Endothelial cell (in vitro differentiated cells): ENCODE measurements around the gene FARS2. TPM values are rescaled to one million over a fixed set of nuclear protein-coding genes. Genes with fewer than 3 reads are reported as not detected.

Experiments used
- DNase-seq: peaks from one replicate; pipeline ENCODE4 v3.0.0; 2021; ENCODE audit warnings: low spot score
- H3K27ac Mint-ChIP-seq: one replicate; pipeline ENCODE4 v1.8.0; 2021; ENCODE audit warnings: mixed read lengths, inconsistent platforms; ENCODE audit not compliant: unreplicated experiment
- H3K27me3 Mint-ChIP-seq: one replicate; pipeline ENCODE4 v1.8.0; 2021; ENCODE audit warnings: mild to moderate bottlenecking, moderate library complexity, mixed read lengths, inconsistent platforms; ENCODE audit not compliant: unreplicated experiment
- H3K36me3 Mint-ChIP-seq: one replicate; pipeline ENCODE4 v1.8.0; 2021; ENCODE audit warnings: mild to moderate bottlenecking, low read depth, mixed read lengths, inconsistent platforms; ENCODE audit not compliant: unreplicated experiment
- H3K4me1 Mint-ChIP-seq: one replicate; pipeline ENCODE4 v1.8.0; 2021; ENCODE audit warnings: mild to moderate bottlenecking, mixed read lengths, inconsistent platforms; ENCODE audit not compliant: unreplicated experiment
- H3K4me3 Mint-ChIP-seq: one replicate; pipeline ENCODE4 v1.8.0; 2021; ENCODE audit warnings: mild to moderate bottlenecking, mixed read lengths, inconsistent platforms; ENCODE audit not compliant: unreplicated experiment
- H3K9me3 Mint-ChIP-seq: one replicate; pipeline ENCODE4 v1.8.0; 2021; ENCODE audit warnings: mixed read lengths, inconsistent platforms; ENCODE audit not compliant: unreplicated experiment
- CTCF ChIP-seq: fragments of 200-600 bp; sonication (generic); IDR thresholded peaks from one replicate; pipeline ENCODE4 v1.5.0; 2021; ENCODE audit warnings: antibody characterized with exemption; ENCODE audit not compliant: unreplicated experiment
- total RNA-seq: library from RNA; stranded (reverse); fragmentation: NEBNext Ultra II Directional; extraction: Animal tissue kit (Norgen Biotek cat#: 25700); gene quantifications from one replicate; pipeline ENCODE4 v1.2.1, GENCODE V29; 2021; ENCODE audit not compliant: unreplicated experiment

The FARS2 gene
- total RNA-seq, 1 donor from 2014 or later: 17.8 TPM

GRCh38 chr6:5439749-5440148 is 178.4 kb downstream of the FARS2 start:
- Mint-ChIP-seq H3K4me1 (peaks cover 21% of the 10 kb centered on the region), H3K9me3 (no peaks in the 10 kb centered on the region), H3K27me3 (peaks cover 2% of the 10 kb centered on the region), H3K27ac (no peak overlapping the region), H3K36me3 (no peaks in the 10 kb centered on the region), H3K4me3 (no peak overlapping the region)
- TF ChIP-seq CTCF: no peak
- DNase-seq: no peak

GRCh38 chr6:5442319-5442718 is 181.0 kb downstream of the FARS2 start:
- Mint-ChIP-seq H3K27me3 (peaks cover 4% of the 10 kb centered on the region), H3K4me3 (no peak overlapping the region), H3K36me3 (no peaks in the 10 kb centered on the region)

DNA sequence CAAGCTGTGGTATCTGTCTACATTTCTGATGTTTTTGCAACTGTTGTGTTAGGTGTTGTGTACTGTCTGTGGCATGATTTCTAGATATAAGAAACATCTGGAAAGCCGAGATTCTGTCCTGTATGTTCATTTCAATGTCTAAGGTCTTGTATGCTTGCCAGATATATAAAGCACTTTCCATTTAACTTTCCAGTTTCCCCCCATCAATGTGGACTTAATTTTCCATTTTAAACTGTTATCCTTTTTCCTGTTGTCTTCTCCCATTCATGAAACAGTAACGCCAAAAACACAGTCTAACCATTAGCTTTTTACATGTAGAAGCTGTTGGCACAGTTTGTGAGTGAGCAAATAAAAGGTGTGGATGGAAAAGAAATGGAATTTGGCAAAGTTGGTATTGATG is 181.6 kb downstream of the FARS2 start:
- Mint-ChIP-seq H3K27me3 (peaks cover 4% of the 10 kb centered on the region), H3K4me3 (no peak overlapping the region), H3K9me3 (no peaks in the 10 kb centered on the region), H3K27ac (no peak overlapping the region), H3K36me3 (no peaks in the 10 kb centered on the region), H3K4me1 (peaks cover 21% of the 10 kb centered on the region)
- TF ChIP-seq CTCF: no peak
- DNase-seq: no peak

More at GRCh38 chr6:5442319-5442718, 181.0 kb downstream of the FARS2 start:
- no peak for TF ChIP-seq CTCF
- H3K4me1 Mint-ChIP-seq: peaks cover 21% of the 10 kb centered on the region
- DNase-seq: no peak
- H3K27ac Mint-ChIP-seq: no peak overlapping the region
- no peaks in the 10 kb centered on the region for H3K9me3 Mint-ChIP-seq

DNA sequence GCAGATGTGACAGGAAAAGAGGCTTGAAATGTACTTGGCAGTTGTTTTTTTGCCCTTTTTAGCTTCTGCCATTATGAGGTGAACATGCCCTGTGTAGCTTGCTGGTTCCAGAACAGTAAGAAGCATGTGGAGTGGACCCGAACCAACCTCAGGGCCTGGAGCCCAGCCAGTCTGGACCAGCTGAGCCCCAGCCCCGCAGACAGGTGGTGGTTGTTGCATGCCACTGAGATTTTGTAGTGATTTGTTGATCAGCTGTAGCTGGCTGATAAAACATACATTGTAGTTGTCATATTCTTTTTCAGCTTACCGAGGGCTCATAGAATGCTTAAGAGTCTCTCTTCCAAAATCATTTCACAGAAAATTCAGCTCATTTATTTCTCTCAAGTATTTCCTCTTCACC is 182.2 kb downstream of the FARS2 start:
- Mint-ChIP-seq H3K4me1 (peaks cover 21% of the 10 kb centered on the region), H3K36me3 (no peaks in the 10 kb centered on the region), H3K9me3 (no peaks in the 10 kb centered on the region), H3K27me3 (peaks cover 4% of the 10 kb centered on the region), H3K27ac (no peak overlapping the region), H3K4me3 (no peak overlapping the region)
- no peak for TF ChIP-seq CTCF
- DNase-seq: no peak

DNA sequence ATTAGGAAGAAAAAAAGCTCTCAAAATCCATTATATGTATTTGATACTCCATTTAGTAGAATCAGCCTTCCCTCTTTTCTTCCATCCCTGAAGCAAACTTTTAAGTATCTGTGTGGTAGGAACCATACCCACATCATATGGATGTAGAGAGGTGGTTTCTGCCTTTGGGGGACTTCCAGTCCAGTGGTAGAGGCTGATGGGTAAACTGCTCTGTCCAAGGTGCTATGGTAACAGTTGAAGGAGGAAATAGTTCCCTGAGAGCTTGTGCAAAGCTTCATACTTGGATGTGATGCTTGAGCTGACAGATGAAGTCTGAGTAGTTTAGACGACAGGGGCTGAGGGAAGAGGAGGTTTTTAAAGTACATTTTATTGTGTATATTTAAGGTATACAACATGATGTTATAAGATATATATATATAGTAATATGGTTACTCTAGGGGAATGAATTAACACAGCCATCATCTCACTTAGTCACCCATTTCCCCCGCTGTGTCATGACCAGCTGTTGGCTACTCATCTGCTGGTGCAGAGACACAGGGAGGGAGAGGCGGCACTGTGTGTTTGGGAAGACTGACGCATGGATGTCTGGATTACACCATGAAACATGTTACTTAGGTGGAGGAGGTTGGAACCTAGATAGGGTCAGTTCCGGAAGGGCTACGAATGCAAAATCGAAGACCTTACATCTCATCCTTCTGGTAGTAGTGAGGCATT is 185.2 kb downstream of the FARS2 start:
- Mint-ChIP-seq H3K4me1 (peaks cover 11% of the 10 kb centered on the region), H3K4me3 (no peak overlapping the region), H3K27me3 (peaks cover 3% of the 10 kb centered on the region), H3K36me3 (no peaks in the 10 kb centered on the region), H3K9me3 (no peaks in the 10 kb centered on the region), H3K27ac (no peak overlapping the region)
- TF ChIP-seq CTCF: no peak
- DNase-seq: no peak
